Natural killer cell (primary cell): ENCODE data around the gene SYNE3. TPM values are rescaled to one million over a fixed set of nuclear protein-coding genes. Genes with fewer than 3 reads are reported as not detected.

ENCODE experiments used
- ATAC-seq, 3 donors: fragments of 150-1000 bp in 2 of 3; fragments of 200-7000 bp in 1 of 3; cut with Tn5 transposase; 1 replicate in 1 of 3; 2 replicates in 2 of 3; pipeline ENCODE4 v1.10.0; 2021; ENCODE audit warnings: mild to moderate bottlenecking in 2 of 3, moderate library complexity in 2 of 3
- DNase-seq, 2 donors: peaks; one replicate each; pipeline versions ENCODE4 v3.0.0 to v3.0.0-alpha.2; 2013 to 2021; ENCODE audit warnings: mixed read lengths in 1 of 2
- H3K27ac ChIP-seq: one replicate; pipeline ENCODE4 v1.5.1; 2013; ENCODE audit warnings: mild to moderate bottlenecking, low read length
- H3K27me3 ChIP-seq: one replicate; pipeline ENCODE4 v1.6.1; 2013; ENCODE audit warnings: low read length; ENCODE audit not compliant: control insufficient read depth, insufficient read depth
- H3K36me3 ChIP-seq: one replicate; pipeline ENCODE4 v1.6.1; 2013; ENCODE audit warnings: low read length; ENCODE audit not compliant: control insufficient read depth, insufficient read depth
- H3K4me1 ChIP-seq: one replicate; pipeline ENCODE4 v1.6.1; 2013; ENCODE audit warnings: low read length; ENCODE audit not compliant: control insufficient read depth, insufficient read depth
- H3K4me3 ChIP-seq: one replicate; pipeline ENCODE4 v1.5.1; 2013; ENCODE audit warnings: low read length
- H3K9me3 ChIP-seq: one replicate; pipeline ENCODE4 v1.6.1; 2013; ENCODE audit warnings: low read length; ENCODE audit not compliant: control insufficient read depth, insufficient read depth
- H3K27ac Mint-ChIP-seq, 2 donors: one replicate each; pipeline ENCODE4 v1.8.0; 2022; ENCODE audit warnings: mild to moderate bottlenecking in 2 of 2, mixed read lengths in 2 of 2, moderate library complexity in 1 of 2
- H3K27me3 Mint-ChIP-seq, 2 donors: one replicate each; pipeline ENCODE4 v1.8.0; 2022; ENCODE audit warnings: low read depth in 2 of 2, mixed read lengths in 2 of 2
- H3K36me3 Mint-ChIP-seq: one replicate; pipeline ENCODE4 v1.8.0; 2022; ENCODE audit warnings: mixed read lengths
- H3K4me1 Mint-ChIP-seq, 2 donors: one replicate each; pipeline ENCODE4 v1.8.0; 2022; ENCODE audit warnings: mixed read lengths in 2 of 2
- H3K4me3 Mint-ChIP-seq: one replicate; pipeline ENCODE4 v1.8.0; 2022; ENCODE audit warnings: mild to moderate bottlenecking, moderate library complexity, mixed read lengths
- H3K9me3 Mint-ChIP-seq, 2 donors: one replicate each; pipeline ENCODE4 v1.8.0; 2022; ENCODE audit warnings: mixed read lengths in 2 of 2
- WGBS: methylation state at CpG from one replicate; pipeline ENCODE4 v1.1.7; 2013; ENCODE audit warnings: missing lambda C conversion rate; ENCODE audit not compliant: insufficient coverage; 5-methylcytosine and 5-hydroxymethylcytosine counted together
- intact Hi-C: fragments of 100-400 bp; cut with micrococcal nuclease; formaldehyde crosslinking; loops from one replicate; pipeline ENCODE4 v1.14.2; 2022
- total RNA-seq, 4 donors: library from RNA; stranded (reverse); fragments of 120-200 nt in 1 of 4; gene quantifications; one replicate each; pipeline versions ENCODE4 v1.2.3 to v1.2.4, GENCODE V29; 2013 to 2022
- TF ChIP-seq, protein P1 (sequence below): fragments of 200-600 bp; IDR thresholded peaks from one replicate; pipeline ENCODE4 v1.8.0; 2022; ENCODE audit warnings: antibody characterized with exemption

The SYNE3 gene
- total RNA-seq, 3 donors from 2014 or later (not counting 1 experiment from before 2014, with no cell fraction given): 10.6 to 17.3 (median 15.4) TPM

DNA sequence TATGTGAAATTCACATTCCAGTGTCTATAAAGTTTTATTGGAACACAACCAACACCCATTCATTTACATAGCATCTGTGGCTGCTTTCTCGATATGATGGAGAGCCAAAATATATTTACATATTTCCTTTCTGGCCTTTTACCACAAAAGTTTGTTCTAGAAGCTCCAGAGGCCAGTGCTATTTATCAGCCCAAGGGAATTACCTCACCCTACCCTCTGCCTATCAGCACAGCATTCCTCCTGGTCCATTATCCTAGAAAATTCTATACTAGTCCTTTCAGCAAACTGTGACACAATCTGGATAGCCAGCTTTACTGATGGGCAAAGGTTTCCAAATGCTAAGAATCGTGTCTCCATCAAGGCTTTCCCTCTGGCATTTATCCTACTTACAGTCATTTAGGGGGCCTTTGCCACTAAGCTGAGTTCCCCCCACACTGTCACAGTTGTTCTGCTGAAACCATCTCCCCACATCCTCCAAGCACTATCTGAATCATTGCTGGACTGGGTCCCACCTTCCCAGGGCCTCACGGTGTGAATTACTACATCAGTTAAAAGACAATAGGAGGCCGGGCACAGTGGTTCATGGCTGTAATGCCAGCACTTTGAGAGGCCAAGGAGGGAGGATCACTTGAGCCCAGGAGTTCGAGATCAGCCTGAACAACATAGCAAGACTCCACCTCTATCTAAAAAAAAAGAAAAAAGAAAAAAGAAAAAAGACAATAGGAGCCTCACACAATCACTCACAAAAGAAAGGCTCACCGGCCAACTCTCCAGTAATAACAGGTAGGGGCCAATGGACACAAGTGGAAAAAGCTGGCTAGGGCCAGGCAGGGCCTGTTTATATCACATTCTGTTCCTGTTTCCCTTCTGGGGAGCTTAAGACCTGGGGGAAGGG is 12.1 kb downstream of the SYNE3 start:
- Mint-ChIP-seq H3K4me1 (peaks cover 49 to 64% of the 10 kb centered on the region in 2 donors), H3K36me3 (peaks cover 9% of the 10 kb centered on the region), H3K27me3 (no peaks in the 10 kb centered on the region), H3K27ac (peak overlapping the region; percentile 8 to 79), H3K4me3 (no peak overlapping the region), H3K9me3 (no peaks in the 10 kb centered on the region)
- ATAC-seq (no peak), DNase-seq (no peak)
- Histone ChIP-seq H3K27me3 (no peaks in the 10 kb centered on the region), H3K36me3 (peaks cover 5% of the 10 kb centered on the region), H3K4me1 (peaks cover 47% of the 10 kb centered on the region), H3K4me3 (no peak overlapping the region), H3K27ac (no peak overlapping the region), H3K9me3 (no peaks in the 10 kb centered on the region)
- WGBS: 59% methylated on average over 5 of the region's 6 CpGs
- intact Hi-C loops: no loop called here
- TF ChIP-seq, protein P1, sequence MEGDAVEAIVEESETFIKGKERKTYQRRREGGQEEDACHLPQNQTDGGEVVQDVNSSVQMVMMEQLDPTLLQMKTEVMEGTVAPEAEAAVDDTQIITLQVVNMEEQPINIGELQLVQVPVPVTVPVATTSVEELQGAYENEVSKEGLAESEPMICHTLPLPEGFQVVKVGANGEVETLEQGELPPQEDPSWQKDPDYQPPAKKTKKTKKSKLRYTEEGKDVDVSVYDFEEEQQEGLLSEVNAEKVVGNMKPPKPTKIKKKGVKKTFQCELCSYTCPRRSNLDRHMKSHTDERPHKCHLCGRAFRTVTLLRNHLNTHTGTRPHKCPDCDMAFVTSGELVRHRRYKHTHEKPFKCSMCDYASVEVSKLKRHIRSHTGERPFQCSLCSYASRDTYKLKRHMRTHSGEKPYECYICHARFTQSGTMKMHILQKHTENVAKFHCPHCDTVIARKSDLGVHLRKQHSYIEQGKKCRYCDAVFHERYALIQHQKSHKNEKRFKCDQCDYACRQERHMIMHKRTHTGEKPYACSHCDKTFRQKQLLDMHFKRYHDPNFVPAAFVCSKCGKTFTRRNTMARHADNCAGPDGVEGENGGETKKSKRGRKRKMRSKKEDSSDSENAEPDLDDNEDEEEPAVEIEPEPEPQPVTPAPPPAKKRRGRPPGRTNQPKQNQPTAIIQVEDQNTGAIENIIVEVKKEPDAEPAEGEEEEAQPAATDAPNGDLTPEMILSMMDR: no peak

DNA sequence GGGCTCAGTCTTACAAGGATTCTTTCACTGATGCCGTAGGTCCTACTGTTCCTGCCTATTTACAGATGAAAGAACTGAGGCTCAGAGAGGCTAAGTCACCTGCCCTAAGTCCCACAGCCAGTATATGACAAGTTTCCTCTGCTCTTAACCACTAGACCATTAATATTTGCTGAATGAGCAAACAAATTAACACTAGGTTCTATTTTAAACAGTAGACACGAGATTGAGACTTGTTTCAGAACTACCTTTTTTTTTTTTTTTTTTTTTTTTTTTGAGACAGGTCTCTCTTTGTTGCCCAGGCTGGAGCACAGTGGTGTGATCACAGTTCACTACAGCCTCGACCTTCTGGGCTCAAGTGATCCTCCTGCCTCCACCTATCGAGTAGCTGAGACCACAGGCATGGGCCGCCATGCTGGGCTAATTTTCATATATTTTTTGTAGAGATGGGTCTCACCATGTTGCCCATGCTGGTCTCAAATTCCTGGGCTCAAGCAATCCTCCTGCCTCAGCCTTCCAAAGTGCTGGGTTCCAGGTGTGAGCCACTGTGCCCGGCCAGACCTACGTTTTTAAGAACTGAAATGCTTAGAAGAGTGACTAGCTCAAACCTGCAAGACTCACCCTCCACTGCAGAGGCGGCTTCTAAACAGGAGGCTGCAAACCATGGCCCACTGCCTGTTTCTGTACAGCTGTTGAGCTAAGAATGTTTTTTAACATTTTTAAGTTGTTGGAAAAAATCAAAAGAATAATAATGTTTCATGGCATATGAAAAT is 12.9 kb downstream of the SYNE3 start:
- Histone ChIP-seq H3K9me3 (no peaks in the 10 kb centered on the region), H3K36me3 (peaks cover 5% of the 10 kb centered on the region), H3K27me3 (no peaks in the 10 kb centered on the region), H3K4me1 (peaks cover 42% of the 10 kb centered on the region), H3K4me3 (no peak overlapping the region), H3K27ac (no peak overlapping the region)
- TF ChIP-seq, protein P1: no peak
- Mint-ChIP-seq H3K4me1 (peaks cover 48 to 57% of the 10 kb centered on the region in 2 donors), H3K9me3 (no peaks in the 10 kb centered on the region), H3K4me3 (no peak overlapping the region), H3K27ac (no peak overlapping the region), H3K36me3 (peaks cover 9% of the 10 kb centered on the region), H3K27me3 (no peaks in the 10 kb centered on the region)
- ATAC-seq (no peak), DNase-seq (no peak)
- WGBS: 69% methylated on average over 8 of the region's 8 CpGs
- intact Hi-C loops: no loop called here

DNA sequence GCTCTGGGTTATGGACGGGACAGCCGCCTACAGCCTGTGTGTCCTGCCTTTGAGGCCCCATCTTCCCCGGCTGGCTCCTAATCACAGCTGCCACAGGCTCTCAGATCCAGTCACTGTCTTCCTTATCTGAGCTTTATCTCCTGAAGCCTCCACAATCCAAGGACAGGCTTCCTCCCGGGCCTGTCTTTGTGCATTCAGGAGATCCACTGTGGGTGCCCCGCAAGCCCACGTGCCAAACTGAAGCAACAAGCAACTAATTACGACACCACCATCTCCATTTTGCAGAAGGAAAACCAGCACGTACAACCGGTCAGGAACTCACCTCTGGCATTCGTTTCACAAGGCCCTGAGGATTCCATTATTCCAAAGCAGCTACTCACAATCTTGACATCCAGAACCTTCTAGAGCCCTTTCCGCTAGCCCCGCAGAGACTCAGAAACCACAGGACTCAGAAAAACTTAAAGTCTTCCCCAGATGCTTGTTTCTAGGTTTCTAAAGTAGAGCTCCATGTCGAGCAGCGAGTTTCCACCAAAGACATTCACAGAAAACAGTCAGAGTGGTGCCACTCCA is 14.0 kb downstream of the SYNE3 start:
- H3K36me3 ChIP-seq: peaks cover 5% of the 10 kb centered on the region
- peaks cover 38 to 46% of the 10 kb centered on the region in 2 donors for H3K4me1 Mint-ChIP-seq
- 94% methylated on average over 14 of the region's 14 CpGs for WGBS
- DNase-seq (no peak), ATAC-seq (no peak)
- intact Hi-C loops: no loop called here
- H3K4me3 Mint-ChIP-seq: no peak overlapping the region
- H3K36me3 Mint-ChIP-seq: peaks cover 9% of the 10 kb centered on the region
- no peaks in the 10 kb centered on the region for H3K9me3 ChIP-seq
- H3K27me3 ChIP-seq: no peaks in the 10 kb centered on the region
- TF ChIP-seq, protein P1: no peak
- no peaks in the 10 kb centered on the region for H3K9me3 Mint-ChIP-seq
- H3K27ac Mint-ChIP-seq: no peak overlapping the region
- no peak overlapping the region for H3K27ac ChIP-seq
- H3K4me3 ChIP-seq: no peak overlapping the region
- peaks cover 31% of the 10 kb centered on the region for H3K4me1 ChIP-seq
- no peaks in the 10 kb centered on the region for H3K27me3 Mint-ChIP-seq
